GM19239 (cell line): ENCODE data around the gene MAPK14.
"Not testable (repeated sequence)": the region's sequence is repeated elsewhere in the genome, so short reads cannot be mapped to it uniquely, and the experiment has no call there.

Experiments
- DNase-seq: peaks from one replicate; pipeline ENCODE4 v3.0.0; 2011; ENCODE audit warnings: low spot score; ENCODE audit not compliant: insufficient read length
- FAIRE-seq: peaks from 2 replicates; lab custom pipeline; 2011; peaks lifted over from hg19 to GRCh38; lab: Jason Lieb, UNC

Gene MAPK14

DNA sequence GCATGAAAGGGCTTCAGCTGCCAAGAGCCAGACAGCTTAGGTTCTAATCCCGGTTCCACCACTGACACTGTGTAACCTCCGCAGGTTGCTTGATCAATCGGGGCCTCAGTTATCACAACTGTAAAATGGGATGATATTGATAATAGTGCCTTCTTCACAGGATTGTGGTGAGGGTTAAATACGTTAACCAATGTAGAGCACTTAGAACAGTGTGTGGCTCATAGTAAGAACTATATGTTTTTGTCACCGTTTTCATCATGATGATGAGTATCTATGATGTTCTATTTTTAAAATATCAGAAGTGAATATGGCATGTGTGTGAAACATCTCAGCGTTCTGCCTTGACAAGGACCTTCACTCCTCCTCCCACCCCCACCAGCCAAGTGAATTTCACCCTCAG, 92.4 kb downstream of the MAPK14 start:
- no peak for DNase-seq
- no peak for FAIRE-seq

- DNase-seq (no peak), FAIRE-seq (peak; percentile 87)
These were observed 92.9 kb downstream of the MAPK14 start for GRCh38 chr6:36120539-36120938.

DNA sequence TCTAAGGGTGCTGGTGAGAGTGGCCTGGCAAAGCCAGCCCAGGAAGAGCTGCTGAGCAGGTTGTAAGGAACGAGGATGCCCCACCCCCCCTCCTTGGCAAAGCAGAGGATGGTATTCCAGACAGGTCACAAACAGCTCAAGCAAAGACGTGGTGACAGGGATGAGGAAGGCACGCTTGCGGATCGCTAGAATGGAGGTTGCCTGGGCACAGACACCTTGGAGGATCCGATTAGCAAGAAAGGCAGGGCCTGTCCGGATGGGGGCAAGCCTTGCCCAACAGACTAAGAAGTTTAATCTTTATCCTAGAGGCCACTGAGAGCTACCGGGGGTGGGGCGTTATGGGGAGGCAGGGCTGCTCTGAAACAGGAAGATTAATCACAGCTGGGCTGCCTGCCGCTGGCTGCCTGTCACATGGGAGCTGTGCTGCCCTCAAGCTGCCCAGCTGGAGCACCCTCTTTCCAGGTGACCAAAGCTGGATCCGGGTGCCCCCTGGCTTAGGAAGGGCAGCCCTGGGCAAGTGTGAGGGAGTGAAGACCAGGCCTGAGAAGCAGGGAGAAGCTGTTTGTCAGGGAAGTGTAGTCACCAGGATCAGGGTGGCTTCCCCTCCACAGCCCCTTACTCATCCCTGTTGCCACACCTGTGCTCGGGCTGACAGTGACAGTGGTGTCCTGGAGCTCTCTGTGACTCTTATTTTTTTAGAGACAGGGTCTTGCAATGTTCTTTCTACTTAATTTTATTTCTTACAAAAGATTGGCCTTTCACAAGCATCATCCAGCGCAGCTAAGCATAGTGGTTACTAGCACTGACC, 93.6 kb downstream of the MAPK14 start:
- FAIRE-seq (peak; percentile 14), DNase-seq (no peak)

- DNase-seq (no peak), FAIRE-seq (no peak)
These were observed 94.3 kb downstream of the MAPK14 start for GRCh38 chr6:36121787-36122494.

DNA sequence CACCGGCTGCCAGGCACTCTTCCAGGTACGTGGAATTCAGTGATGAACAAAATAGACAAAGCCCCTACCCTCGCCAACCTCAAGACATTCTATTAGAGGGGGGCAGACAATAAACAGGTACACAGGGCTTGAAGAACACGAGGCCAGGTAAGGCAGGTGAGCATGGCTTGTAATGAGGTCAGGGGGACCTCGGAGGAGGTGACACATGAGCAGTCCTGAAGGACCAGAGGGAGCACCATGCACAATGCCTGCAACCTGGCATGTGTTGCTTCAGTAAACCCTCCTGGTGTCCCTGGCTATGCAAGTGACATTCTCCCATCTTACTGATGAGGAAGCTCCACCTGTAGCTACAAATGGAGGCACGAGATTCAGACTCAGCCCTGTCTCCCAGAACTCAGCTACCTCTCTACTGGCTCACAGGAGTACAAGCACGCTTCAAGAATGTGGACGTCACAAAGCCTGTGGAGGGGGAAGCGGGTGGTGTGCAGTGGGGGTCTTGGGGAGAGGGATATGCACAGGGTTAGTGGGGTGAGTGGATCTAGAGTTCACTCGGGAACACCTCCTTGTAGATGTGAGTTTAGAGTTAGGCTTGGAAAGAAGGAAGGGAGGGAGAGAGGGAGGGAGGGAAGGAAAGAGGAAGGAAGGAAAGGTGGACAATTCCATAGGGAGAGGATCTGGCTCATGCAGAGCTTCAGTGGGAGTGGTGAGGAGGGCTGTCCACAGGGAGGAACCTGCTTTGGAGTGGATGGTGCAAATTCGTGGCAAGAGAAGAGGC, 95.1 kb downstream of the MAPK14 start:
- no peak for FAIRE-seq
- DNase-seq = no peak

DNA sequence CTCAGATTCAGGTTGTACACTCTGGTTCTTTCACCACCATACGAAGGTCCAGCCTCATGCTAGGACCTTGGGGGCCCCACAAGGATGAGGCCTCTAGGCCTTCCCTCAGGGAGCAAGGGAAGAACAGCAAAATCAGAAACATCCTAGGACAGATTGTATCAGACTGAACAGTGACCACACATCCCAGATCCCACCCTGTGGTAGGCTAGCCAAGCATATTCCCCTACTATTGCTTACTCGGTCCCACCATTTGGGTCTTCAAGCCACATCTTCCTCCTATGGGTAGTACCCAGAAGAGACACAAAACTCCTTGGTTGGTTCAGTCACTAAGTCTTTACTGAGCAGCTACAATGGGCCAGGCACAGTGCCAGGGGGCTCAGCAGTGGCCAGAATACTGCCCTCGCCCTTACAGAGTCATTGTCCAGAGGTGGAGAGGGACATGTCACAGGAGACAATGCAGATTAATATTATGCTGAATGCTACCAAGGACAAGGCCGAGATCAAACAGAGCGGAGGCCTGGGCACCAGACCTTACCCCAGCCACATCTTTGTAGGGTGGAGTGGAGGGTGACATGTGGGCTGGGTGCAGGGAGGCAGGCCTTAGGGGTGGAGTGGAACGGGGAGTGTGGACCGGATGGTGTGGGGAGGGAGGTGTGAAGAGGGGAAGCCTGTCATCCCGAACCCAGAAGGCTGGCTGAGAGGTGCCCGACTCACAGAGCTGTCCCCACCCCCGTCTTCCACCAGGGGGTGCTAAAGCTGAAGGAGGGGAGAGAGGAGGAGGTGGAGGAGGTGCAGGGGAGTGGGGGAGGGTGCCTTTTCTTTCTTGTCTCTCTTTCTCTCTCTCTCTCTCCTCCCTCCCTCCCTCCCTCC, 95.9 kb downstream of the MAPK14 start:
- peak; percentile 23 for FAIRE-seq
- peak; percentile 64 for DNase-seq

DNA sequence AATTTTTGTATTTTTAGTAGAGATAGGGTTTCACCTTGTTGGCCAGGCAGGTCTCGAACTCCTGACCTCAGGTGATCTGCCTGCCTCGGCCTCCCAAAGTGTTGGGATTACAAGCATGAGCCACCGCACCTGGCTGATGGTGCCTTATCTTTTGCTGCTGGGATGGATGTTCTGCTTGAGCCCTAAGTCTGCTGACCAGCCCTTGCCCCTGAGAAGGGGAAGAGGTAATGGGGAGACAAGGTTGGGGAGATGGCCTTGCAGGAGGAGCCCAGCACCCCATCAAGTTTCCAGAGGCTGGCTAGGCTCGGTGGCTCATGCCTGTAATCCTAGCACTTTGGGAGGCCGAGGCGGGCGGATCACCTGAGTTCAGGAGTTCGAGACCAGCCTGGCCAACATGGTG, 96.7 kb downstream of the MAPK14 start:
- FAIRE-seq, DNase-seq: not testable (repeated sequence)

DNA sequence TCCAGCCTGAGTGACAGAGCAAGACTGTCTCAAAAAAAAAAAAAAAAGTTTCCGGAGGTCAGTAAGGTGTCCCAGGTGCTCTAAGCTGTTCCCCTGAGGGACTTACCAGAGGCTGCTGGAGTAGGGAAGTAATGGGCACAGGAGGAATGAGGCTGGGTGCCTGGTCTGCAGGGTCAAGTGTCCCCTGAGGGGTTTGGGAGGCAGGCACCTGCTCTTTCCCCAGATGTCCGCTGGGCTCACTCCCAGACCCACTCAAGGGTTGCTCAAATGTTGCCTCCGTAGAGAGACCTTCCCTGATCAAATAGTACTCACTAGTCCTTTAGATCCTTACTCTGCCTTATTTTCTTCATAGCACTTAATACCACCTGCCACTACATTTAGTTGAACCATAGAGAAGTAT, 97.3 kb downstream of the MAPK14 start:
- FAIRE-seq (no peak), DNase-seq (no peak)

GRCh38 chr6:36125575-36125974, 98.0 kb downstream of the MAPK14 start:
- no peak for FAIRE-seq
- DNase-seq = no peak

GRCh38 chr6:36126121-36126520, 98.5 kb downstream of the MAPK14 start:
- FAIRE-seq (no peak), DNase-seq (no peak)

DNA sequence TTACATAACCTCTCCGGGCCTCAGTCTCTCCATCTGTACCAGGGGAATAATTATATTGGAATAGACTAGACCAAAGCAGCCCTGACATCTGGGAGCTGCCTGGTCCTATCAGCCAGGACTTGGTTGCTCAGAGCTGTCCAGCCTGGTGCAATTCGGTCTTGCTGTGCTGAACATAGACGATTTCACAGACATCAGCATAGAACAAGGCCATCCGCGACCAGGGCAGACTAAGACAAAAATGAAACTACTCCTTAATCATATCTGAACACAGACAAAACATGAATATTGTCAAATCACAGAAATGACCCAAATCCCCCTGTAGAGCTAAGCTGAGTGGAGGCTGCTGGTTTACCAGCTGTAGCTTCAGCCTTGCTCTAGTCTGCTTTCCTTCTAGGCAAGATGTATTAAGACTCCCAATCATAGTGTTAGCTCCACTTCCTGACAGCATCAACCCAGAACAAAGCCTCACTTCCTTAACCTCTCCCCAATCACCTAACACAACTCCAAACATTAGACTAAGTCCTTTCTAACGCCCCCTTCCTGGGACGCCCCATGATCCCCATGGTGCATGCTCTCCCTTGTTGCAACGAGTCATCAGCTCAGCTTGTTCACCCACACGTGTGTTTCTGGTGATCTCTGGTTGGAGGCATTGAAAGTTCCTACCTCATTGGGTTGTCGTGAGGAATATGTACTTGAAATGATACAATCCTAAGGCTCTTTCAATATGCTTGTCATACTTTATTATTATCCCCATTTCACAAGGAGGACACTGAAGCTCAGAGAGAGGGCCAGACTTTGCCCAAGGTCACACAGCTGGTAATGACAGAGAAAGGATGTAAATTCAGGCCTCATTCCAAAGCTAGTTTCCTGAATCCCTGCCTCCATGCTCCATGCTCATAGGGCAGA, 99.2 kb downstream of the MAPK14 start:
- DNase-seq = no peak
- FAIRE-seq = no peak

DNA sequence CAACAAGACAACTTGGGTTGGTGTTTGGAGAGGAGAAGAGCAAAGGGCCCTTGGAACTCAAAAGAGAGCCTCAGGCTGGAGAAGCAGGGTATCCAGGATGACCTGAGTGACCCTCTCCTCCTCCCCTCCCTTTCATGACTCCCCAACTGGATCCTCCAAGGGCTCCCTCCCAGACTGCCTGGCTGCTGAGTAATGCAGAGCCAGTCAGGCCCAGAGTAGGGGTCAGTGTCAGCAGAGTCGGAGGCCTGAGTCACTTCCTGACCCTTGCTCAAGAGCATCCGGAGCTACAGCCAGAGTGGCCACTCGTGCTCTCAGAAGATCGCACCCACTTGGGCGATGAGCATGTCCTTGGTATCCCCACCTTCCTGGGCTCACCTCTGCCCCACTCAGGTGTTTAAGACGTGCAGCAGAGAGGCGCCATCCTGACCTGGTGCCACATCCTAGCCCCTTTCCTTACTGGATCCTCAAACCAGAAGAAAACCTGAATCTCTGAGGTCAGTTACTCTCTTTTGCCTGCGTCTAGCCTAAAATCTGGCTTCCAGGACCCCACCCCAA, 99.9 kb downstream of the MAPK14 start:
- FAIRE-seq = no peak
- DNase-seq = no peak

GRCh38 chr6:36128073-36128472, 100.5 kb downstream of the MAPK14 start:
- no peak for DNase-seq
- FAIRE-seq = no peak

GRCh38 chr6:36128793-36129192, 101.2 kb downstream of the MAPK14 start:
- FAIRE-seq = no peak

GRCh38 chr6:36129334-36129733, 101.7 kb downstream of the MAPK14 start:
- FAIRE-seq, DNase-seq: not testable (repeated sequence)

More at GRCh38 chr6:36128793-36129192, 101.2 kb downstream of the MAPK14 start:
- no peak for DNase-seq

GRCh38 chr6:36129941-36130666, 102.5 kb downstream of the MAPK14 start, which contains the start of gene MAPK13:
MAPK13 (plus strand) TSS chr6:36130513; CDS start chr6:36130583, 70 bp downstream.
- DNase-seq (peak; percentile 38), FAIRE-seq (no peak)

- DNase-seq = peak; percentile 41
These were observed 103.3 kb downstream of the MAPK14 start for GRCh38 chr6:36130667-36131510.

More at GRCh38 chr6:36130667-36131510, 103.3 kb downstream of the MAPK14 start:
- FAIRE-seq = no peak
